GM21381 (cell line): ENCODE measurements around the gene ERF.

ENCODE experiments used
- ATAC-seq: cut with Tn5 transposase; IDR thresholded peaks from one replicate; pipeline ENCODE4 v1.9.1; 2021; ENCODE audit warnings: mild to moderate bottlenecking, moderate library complexity; ENCODE audit not compliant: unreplicated experiment

ERF gene

DNA sequence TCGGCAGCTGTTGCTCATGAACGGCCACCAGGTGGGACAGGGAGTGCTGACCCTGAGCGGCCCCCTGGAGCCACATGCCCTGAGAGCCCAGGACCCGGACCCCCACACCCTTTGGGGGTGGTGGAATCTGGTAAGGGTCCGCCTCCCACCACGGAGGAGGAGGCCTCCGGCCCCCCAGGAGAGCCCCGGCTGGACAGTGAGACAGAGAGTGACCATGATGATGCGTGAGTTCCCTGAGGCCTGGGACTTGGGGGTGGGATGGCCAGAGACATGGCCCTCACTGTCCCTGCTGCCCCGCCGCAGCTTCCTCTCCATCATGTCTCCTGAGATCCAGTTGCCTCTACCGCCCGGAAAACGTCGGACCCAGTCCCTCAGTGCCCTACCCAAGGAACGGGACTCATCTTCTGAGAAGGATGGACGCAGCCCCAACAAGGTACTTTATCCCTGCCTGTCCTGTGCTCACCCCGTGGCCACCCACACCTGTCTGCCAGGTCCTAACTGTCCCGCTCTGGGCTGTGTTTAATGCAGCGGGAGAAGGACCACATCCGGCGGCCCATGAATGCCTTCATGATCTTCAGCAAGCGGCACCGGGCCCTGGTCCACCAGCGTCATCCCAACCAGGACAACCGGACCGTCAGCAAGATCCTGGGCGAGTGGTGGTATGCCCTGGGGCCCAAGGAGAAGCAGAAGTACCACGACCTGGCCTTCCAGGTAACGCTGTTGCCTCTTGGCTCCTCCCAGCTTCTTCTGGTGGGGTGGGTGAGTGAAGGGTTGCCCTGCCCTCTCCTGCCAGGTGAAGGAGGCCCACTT, 32.3 kb upstream of the ERF start:
- ATAC-seq = no peak

DNA sequence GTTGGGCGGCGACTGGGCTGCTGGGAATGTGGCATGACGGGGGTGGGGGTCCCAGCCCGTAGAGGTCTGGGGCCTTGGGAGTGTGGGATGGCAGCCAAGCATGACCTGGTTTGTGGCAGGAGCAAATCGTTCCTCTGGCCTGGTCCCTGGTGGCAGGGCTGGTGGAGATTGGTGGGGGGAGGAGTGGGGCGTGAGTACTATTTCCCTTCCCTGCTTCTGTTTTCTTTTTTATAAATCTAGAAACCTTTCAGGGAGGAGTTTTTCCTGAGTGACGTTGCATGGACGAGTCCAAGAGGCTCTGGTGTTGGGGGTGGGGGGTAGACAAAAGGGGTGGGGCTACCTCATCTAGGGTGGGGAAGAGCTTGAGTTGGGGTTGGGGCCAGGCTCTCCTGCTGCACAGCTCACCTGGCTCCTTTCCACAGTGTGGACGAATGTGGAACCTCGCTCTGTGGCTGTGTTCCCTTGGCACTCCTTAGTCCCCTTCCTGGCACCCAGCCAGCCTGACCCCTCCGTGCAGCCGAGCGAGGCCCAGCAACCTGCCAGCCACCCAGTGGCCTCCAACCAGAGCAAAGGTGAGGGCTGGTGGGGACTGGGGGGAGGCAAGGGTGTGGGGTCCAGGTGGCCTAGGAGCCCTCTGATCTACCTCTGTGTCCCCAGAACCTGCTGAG, 31.6 kb upstream of the ERF start:
- no peak for ATAC-seq

DNA sequence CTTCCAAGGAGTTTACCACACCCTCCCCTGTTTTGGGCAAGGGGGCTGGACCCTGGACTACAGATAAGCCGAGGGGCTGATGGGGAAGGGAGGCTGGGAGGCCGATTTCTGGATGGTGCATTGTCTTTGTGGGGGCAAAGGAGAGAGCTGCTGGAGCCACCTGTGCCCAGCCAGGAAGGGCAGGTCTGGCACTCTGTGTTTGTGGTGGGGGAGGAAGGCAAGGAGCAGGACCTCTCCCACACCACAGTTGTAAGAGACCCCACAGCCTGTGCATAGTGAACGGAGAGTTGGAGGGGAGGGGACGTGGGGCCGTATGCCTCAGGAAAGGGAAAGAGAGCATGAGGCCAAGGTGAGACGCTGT, 31.0 kb upstream of the ERF start:
- ATAC-seq = no peak

DNA sequence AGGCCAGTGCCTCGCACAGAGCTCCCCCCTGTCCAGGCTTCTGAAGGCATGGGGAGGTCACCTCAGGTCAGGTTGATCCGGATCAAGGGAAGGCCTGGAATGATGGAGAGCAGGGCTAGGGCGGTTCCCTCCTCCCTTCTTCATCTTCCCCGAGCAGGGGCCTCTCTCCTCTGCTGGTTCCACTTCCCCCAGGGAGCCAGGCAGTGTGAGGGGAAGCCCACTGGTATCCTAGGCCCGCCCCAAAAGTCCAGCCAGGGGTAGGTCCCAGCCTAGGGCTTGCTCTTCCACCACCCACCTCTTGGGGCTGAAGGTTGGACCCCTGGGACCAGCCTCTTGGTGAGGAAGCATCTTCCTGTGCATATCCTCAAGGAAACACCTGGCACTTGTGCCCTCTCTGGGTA, 30.6 kb upstream of the ERF start:
- ATAC-seq = no peak

DNA sequence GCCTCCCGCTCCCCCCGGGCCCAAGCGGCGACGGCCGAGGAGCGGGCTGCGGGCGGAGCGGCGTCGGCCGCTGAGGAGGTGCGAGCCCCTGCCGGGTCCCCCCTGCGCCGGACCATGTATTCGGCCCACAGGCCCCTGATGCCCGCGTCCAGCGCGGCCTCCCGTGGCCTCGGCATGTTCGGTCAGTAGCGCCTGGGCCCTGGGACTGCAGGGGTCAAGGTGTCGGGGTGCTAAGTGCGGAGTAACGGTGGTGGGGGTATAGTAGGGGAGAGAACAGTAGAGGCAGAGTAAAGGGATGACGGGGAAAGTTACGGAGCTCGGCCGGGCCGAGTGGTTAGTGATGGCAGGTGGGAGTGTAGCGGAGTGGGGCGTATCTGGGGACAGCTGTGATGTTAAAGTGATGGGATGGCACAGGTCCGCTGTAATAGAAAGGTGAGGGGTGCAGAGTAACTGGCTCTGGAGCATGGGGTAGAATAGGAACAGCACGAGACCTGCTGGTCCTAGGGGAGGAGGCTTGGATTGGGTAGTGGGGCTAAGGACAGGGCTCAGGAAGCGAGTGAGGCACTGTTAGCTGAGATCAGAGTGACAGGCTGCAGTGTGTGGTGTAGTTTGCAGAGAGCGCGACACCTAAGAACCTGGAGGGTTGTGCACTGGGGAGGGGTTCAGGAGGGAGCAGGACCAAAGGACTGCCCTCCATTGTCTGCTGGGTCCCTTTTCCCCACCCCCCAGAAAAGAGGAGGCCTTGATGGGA, 29.8 kb upstream of the ERF start:
- no peak for ATAC-seq

DNA sequence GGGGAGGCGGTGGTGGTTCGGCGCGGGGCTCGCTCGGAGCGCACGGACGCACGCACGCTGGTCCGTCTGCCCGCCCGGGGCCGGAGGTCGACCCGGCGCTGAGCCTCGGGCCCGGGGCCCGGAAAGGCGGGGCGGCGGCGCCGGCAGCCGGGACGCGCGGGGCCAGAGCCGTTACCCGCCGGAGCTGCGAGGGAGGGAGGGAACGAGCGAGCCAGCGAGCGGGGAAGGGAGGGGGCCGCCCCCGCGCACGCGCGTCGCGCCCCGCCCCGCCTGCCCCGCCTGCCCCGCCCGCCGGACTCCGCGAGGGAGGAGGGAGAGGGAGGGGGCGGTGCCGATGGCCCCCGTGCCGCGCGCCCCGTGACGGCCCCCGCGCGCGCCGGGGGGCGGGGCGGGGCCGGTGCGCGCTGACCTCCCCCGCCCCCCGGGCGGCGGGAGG, 29.2 kb upstream of the ERF start:
- ATAC-seq = peak; percentile 34

DNA sequence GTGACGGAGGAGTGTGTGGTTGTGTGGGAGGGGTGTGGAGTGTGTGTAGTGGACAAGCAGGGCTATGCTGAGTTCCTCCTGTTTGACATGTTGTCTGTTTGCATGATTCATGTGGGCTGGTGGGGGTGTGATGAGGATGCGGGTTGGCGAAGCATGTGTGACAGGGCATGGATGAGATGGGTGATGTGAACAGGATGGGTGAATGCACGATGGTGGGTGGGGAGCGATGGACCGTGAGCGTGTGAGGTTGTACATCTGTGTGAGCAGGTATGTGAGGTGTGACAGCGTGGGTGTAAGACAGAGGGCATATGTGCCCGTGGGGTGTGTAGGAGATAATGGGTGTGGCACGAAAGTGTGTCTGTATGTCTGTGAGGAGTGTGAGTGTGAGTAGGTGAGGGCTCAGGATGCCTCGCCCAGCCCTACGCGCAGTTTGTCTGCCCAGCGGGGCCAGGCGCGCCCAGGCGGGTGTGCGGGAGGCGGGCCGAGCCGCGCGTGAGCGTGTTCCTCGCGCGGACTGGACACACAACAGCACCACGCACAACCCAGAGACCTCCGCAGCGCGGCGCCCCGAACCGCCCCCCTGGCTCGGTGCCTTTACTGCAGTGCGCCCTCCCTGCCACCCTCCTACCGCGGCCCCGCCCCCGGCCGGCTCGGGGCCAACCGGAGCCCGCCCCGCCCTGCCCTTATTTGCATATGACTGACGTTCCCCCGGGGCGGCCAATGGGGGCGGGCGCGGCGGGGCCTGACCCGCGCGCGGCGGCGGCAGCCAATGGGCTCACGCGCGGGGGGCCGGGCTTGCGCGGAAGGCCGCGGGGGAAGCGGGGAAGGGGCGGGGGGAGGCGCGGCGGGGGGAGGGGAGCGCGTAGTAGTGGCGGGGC, 28.5 kb upstream of the ERF start:
- peak; percentile 46 for ATAC-seq

DNA sequence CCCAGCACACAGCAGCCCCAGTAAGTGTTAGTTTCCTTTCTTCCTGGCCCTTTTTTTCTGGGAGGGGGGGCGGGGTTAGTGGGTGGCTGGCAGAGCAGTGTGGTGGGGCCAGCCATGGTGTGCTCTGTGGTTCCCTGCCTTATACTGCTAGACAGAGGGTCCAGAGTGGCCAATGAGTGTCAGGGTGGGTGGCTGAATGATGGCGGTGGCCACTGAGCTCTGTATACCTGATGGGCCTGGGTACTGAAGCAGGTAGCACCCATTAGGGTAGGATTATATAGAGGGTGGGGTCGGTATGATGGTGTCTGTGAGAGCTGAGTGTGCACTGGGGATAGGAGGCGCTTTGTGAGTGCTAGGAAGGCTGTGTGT, 27.9 kb upstream of the ERF start:
- no peak for ATAC-seq

DNA sequence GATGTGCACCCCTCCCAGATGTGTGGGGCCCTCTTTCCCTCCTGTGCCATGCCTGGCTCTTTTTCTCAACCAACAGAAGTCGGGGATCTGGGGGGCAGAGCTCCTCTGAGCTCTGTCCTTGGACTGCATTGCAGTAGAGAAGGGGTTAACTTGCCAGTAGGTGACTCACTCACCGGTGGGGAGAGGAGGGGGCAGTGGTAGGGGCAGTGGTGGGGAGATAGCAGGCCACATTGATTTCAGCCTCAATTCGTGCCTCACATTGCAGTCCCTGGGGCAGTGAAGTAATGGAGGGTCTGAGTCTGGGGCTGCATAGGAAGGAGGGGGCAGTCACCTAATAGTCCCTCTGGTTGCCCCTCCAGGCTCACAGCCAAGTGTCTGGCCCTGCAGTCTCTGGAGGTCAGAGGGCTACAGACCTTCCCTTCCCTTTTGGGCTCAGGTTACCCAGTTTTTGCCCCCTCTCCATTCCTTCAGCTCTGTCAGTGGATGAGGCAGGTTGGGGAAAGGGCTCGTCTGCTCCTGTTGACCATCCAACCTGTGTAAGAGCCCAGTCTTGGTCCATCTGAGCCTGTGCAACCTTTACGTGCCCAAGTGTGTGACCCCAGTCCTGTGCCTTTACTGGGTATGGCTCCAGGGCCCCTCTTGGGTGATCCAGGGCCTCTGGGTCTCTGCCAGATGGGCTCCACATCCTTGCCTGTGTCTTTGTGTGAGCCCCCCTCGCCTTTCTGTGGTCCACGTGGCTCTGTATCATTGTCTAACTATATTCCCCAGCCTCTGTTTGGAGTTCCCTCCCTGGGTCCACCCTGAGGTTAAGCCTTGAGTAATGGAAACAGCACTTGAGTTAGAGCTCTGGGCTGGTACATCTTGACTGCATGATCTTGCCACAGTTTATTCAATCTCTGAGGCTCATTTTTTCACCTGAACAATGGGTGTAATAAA, 27.2 kb upstream of the ERF start:
- ATAC-seq = no peak

DNA sequence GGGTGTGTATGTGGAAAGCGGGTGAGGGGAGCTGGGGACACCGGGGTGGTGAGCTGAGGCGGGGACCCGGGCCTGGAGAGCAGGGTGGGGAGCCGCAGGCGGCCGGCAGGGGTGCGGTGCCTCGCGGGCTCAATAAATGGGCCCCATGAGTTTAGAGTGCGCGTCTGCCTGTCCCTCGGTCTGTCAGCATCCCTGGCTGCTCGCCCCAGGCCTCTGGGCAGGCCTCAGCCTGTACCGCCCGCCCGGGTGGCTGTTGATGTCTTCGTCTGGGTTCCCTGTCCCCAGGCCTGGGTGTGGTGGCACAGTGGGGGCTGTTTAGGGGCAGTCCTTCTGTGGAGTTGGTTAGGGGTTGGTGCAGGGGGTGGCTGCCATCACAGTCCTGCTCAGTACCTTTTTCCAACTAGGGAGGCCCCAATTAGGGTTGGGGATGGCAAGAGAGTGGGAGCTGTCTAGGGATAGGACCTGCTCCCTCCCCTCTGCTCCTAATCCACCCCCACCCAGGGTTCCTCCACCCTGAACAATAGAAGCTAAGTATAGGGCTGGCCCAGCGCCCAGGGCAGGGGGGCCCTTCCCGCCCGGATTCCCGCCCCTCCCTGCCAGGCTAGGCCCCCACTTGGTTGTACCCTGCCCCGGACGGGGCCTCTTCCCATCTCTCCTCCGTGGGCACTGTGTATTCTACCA, 26.4 kb upstream of the ERF start:
- no peak for ATAC-seq

DNA sequence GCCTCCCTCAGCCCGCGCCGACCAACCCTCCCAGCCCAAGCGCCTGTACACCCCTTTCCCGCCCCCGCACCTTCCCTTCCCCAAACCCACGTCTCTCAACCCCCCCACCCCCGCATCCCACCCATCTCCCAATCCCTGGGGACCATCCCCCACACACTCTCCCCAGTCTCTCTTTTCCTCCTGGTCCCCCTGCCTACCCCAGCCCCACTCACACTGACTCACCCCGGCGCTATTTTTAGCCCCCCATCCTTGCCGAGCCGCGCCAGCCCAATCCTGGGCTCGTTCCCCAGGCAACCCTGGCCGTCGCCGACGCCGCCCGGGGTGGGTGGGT, 25.9 kb upstream of the ERF start:
- no peak for ATAC-seq

DNA sequence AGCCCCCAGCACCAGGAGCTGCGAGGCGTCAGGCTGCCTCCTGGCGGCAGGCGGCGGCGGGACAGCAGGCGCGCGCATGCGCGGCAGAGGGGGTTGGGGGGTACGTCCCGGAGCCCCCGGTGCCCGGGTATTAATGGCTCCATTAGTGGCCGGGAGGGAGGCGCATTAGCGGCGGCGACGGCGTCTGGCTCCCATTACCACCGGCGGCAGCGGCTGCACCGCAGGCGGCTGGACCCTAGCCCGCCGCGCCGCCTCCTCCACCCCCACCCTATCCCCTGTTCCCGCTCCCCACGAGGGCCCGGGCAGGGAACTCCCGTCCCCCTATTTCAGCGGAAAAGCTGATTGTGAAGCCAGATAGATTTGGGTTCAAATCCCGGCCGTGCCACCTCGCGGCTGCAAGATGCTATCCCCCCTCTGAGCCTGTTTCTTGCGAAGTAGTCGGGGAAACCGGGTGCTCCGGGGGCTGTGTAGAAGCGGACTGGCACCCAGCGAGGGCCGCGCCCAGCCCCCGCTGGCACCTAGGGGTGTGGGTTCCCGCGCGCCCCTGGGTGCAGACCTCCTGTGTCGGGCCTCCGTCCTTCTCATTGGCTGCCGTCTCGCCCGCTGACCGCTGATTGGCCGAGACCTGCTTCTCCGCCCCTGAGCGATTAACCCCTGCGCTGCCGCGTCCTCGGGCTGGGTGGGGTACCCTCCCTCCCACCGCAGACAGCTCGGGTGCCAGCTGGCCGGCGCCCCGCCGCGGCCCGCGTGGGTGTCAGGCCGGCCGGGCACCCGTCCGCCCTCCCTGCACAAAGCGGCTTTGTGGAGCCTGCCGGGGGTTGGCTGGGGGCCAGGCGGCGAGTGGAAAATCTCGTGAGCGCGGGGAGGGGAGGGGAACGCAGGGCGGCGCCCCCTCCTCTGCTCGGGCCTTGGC, 25.2 kb upstream of the ERF start:
- ATAC-seq = peak; percentile 31

DNA sequence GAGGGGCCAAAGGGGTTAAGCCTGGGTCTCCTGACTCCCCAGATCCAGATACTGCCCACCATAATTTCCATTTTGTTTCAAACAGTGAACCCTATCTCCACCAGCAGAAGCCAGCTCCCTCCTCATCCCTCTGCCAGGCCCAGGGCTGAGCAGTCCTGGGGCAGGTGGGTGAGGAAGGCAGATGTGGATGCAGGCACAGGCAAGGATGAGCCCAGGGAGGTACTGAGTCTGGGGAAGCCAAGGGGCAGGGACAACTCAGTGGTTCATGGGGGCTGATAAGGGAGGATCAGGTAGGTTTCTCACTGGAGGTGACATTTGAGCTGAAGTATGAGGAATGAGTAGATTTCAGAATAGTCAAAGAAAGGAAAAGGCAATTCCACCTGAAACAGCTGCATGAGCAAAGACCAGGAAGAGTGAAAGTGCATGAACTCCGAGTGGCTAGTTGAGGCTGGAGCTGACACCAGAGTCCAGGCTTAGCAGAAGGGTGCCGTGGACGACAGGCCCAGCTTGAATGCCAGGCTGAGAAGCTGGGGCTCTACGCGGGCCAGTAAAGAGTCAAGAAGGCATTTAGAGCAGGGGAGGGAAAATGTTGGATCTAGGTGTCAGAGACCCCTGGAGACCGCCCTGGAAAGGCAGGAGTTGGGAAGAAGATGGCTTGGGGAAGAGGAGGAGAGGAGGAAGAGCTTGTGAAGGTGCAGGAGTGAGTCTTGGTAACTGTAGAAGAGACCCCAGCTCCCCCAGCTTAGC, 24.4 kb upstream of the ERF start:
- no peak for ATAC-seq

DNA sequence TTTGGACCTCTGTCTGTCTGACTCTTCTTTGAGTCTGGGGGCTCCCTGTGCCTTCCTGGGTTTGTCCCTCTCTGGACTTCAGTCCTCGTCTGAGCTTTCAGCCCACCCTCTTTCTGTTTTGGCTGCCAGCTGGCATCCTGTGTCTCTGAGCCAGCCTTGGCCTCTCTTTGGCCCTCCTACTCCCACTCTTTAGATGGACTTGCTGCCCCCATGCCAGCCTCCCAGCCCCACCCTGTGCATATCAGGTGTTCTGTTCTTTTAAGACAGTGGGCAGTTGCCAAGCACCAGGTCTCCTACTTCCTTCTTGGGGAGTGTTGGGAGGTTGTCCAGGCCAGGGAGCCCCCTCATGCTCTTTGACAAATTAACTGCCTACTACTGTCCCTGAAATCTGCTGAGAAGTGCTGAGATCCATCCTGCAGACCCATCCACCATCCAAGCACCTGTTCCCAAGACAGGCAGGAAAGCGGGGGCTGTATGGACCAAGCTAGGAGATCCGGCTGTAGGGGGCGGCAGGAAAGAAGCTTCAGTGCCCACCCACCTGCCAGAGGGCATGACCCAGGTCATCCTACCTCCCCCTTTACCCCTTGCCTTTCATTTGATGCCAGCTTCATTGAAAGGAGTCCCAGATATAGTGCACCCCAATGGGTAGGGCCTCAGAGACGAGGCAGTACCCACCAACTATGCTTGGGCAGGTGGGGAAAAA, 23.7 kb upstream of the ERF start:
- ATAC-seq = no peak

DNA sequence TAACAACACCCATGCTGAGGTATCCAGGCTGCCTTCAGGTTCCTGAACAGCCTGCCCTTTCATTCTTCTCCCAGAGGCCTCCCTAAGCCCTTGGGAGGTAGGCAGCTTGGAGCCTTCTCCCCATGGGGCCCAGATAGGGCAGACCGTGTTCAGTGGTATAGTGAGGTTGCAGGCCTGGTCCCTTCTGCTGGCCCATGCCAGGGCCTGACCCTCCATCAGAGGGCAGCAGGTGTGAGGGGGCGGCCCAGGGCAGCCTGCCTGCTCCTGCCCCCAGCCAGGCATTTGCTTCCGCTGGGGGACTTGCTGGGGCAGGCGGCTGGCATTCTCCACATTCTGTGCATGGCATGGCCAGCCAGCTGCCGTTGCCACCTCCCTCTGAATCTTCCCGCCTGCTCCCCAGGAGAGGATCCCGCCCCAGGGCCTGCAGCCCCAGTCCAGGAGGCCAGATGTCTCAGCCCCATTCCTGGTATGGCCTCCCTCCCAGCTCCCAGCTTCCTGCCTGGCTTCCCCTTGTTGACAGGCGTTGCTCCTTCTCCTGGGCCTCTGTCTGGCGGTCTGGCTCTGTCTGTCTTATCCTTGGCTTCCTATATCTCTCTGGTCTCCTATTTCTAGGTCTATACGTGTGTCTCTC, 23.0 kb upstream of the ERF start:
- no peak for ATAC-seq

DNA sequence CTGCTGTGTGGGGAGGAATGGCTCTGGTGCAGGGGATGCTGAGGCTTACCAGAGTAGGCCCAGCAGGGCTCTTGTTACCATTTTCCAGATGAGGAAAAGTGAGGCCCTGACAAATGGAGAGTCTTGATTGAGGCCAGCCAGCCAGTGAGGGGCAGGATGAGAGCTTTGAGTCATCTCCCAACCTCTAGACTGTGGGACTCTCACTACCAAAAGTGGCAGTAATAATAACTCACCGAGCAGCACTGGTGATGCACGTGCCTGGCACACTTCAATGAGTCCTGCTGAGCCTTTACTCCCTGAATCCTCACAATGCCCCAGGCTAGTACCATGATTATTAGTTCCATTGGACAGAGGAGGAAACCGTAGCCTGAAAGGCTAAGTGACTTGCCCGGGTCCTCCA, 21.9 kb upstream of the ERF start:
- no peak for ATAC-seq

DNA sequence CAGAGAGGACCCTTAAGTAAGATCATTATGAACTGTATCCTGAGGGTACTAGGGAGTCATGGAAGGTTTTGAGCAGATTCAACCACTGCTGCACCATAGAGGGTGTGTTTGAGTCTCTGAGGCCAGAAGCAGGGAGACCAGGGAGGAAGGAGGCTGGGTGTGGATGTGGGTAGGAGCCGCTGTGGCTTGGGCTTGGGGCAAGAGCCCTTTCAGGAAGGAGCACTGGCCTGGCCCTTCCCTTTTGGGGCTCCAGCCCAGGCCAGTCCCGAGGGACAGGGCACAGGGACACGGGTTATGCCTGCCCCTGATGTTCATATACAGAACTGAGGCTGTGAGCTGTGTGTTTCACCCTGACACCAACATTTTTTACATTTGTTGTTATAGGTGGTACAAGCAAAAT, 21.4 kb upstream of the ERF start:
- no peak for ATAC-seq
